ENCODE data around the gene SSBP3.
A peak's percentile ranks its signal among the peaks of the same experiment; 100 is the strongest.

Gene SSBP3

GRCh38 chr1:54222711-54223110 is 183.5 kb downstream of the SSBP3 start:
- TF ChIP-seq CTCF (IDR thresholded peaks at IDR 0.05; ENCODE audit: control insufficient read depth, insufficient read depth, low read depth, low read length, missing control alignments) = no peak
- no peak overlapping the region for H3K4me3 ChIP-seq (ENCODE audit: control insufficient read depth, low read depth, low read length)
- DNase-seq (ENCODE audit: low read depth) = no peak

GRCh38 chr1:54221867-54222484 is 184.2 kb downstream of the SSBP3 start:
- no peak overlapping the region for H3K4me3 ChIP-seq (ENCODE audit: control insufficient read depth, low read depth, low read length)
- no peak for DNase-seq (ENCODE audit: low read depth)
- no peak for TF ChIP-seq CTCF (IDR thresholded peaks at IDR 0.05; ENCODE audit: control insufficient read depth, insufficient read depth, low read depth, low read length, missing control alignments)

- DNase-seq (ENCODE audit: low read depth) = no peak
- no peak for TF ChIP-seq CTCF (IDR thresholded peaks at IDR 0.05; ENCODE audit: control insufficient read depth, insufficient read depth, low read depth, low read length, missing control alignments)
- no peak overlapping the region for H3K4me3 ChIP-seq (ENCODE audit: control insufficient read depth, low read depth, low read length)
Measured at GRCh38 chr1:54221113-54221834, 184.9 kb downstream of the SSBP3 start.

- no peak overlapping the region for H3K4me3 ChIP-seq (ENCODE audit: control insufficient read depth, low read depth, low read length)
- no peak for DNase-seq (ENCODE audit: low read depth)
- TF ChIP-seq CTCF (IDR thresholded peaks at IDR 0.05; ENCODE audit: control insufficient read depth, insufficient read depth, low read depth, low read length, missing control alignments) = no peak
Measured at GRCh38 chr1:54220004-54220811, 186.0 kb downstream of the SSBP3 start.

- DNase-seq (ENCODE audit: low read depth) = no peak
- no peak for TF ChIP-seq CTCF (IDR thresholded peaks at IDR 0.05; ENCODE audit: control insufficient read depth, insufficient read depth, low read depth, low read length, missing control alignments)
Measured at GRCh38 chr1:54219688-54220003, 186.5 kb downstream of the SSBP3 start.

GRCh38 chr1:54218883-54219687 is 187.1 kb downstream of the SSBP3 start:
- no peak for DNase-seq (ENCODE audit: low read depth)
- H3K4me3 ChIP-seq (ENCODE audit: control insufficient read depth, low read depth, low read length) = no peak overlapping the region

More at GRCh38 chr1:54219688-54220003, 186.5 kb downstream of the SSBP3 start:
- H3K4me3 ChIP-seq (ENCODE audit: control insufficient read depth, low read depth, low read length) = no peak overlapping the region

More at GRCh38 chr1:54218883-54219687, 187.1 kb downstream of the SSBP3 start:
- TF ChIP-seq CTCF (IDR thresholded peaks at IDR 0.05; ENCODE audit: control insufficient read depth, insufficient read depth, low read depth, low read length, missing control alignments) = peak; percentile 5
